SU-DHL-6 (cell line): ENCODE data around the gene LCP2.

Experiments used
- H2AFZ ChIP-seq: fragments of 200-600 bp; sonication (generic); 2 replicates; pipeline ENCODE4 v1.6.1; 2014; ENCODE audit warnings: low read depth, mild to moderate bottlenecking, moderate library complexity, mixed read lengths, antibody characterized with exemption, low read length; ENCODE audit not compliant: severe bottlenecking
- H3F3A ChIP-seq: fragments of 200-600 bp; shearing (Covaris generic); 2 replicates; pipeline ENCODE4 v1.6.0; 2016; ENCODE audit warnings: antibody characterized with exemption, mild to moderate bottlenecking; ENCODE audit not compliant: insufficient read depth
- H3K27ac ChIP-seq: fragments of 200-600 bp; sonication (generic); 2 replicates; pipeline ENCODE4 v1.5.1; 2016; ENCODE audit warnings: low read depth, mild to moderate bottlenecking, low read length, moderate library complexity, mixed read lengths
- H3K27me3 ChIP-seq: fragments of 200-600 bp; sonication (generic), shearing (Covaris generic); 2 replicates; pipeline ENCODE4 v1.6.0; 2014; ENCODE audit warnings: mild to moderate bottlenecking, low read length
- H3K36me3 ChIP-seq: fragments of 200-600 bp; sonication (generic); 2 replicates; pipeline ENCODE4 v1.6.1; 2014; ENCODE audit warnings: mild to moderate bottlenecking, low read length, mixed read lengths
- H3K4me2 ChIP-seq: fragments of 300-600, 200-600 bp; shearing (Covaris generic), sonication (generic); 2 replicates; pipeline ENCODE4 v1.6.0; 2014; ENCODE audit warnings: low read length, low read depth, mild to moderate bottlenecking; ENCODE audit not compliant: poor library complexity, severe bottlenecking
- H3K4me3 ChIP-seq: fragments of 200-600 bp; sonication (generic); 2 replicates; pipeline ENCODE4 v1.5.1; 2014; ENCODE audit warnings: antibody characterized with exemption, low read length, mild to moderate bottlenecking, mixed read lengths; ENCODE audit not compliant: insufficient read depth, poor library complexity, severe bottlenecking
- H3K79me2 ChIP-seq: fragments of 200-600 bp; sonication (generic); 2 replicates; pipeline ENCODE4 v1.6.1; 2014; ENCODE audit warnings: mild to moderate bottlenecking, low read length, moderate library complexity; ENCODE audit not compliant: insufficient read depth
- H3K9ac ChIP-seq: fragments of 200-600 bp; sonication (generic); 2 replicates; pipeline ENCODE4 v1.7.0; 2014; ENCODE audit warnings: mild to moderate bottlenecking, low read length
- H3K9me2 ChIP-seq: fragments of 200-600 bp; sonication (generic); replicated peaks from 2 replicates; pipeline ENCODE4 v1.6.1; 2014; ENCODE audit warnings: low read length; ENCODE audit not compliant: insufficient read depth
- H3K9me3 ChIP-seq: fragments of 200-600 bp; sonication (generic); 2 replicates; pipeline ENCODE4 v1.6.1; 2014; ENCODE audit warnings: low read length, mixed read lengths; ENCODE audit not compliant: insufficient read depth
- H4K20me1 ChIP-seq: fragments of 200-600 bp; sonication (generic); 2 replicates; pipeline ENCODE4 v1.6.1; 2014; ENCODE audit warnings: low read depth, mild to moderate bottlenecking, antibody characterized with exemption, low read length, moderate library complexity, mixed read lengths
- CTCF ChIP-seq: fragments of 200-600 bp; sonication (generic); IDR thresholded peaks from one replicate; pipeline ENCODE4 v1.5.1; 2017; ENCODE audit warnings: antibody characterized with exemption, mild to moderate bottlenecking, low read length, moderate library complexity; ENCODE audit not compliant: insufficient read depth, poor library complexity, severe bottlenecking
- EZH2phosphoT487 ChIP-seq: fragments of 200-600 bp; sonication (generic), shearing (Covaris generic); conservative IDR thresholded peaks from 2 replicates; pipeline ENCODE4 v1.6.1; 2018; ENCODE audit warnings: mild to moderate bottlenecking, antibody characterized with exemption, low read length, moderate library complexity, mixed read lengths

Gene LCP2

GRCh38 chr5:170235876-170236864 is 61.4 kb downstream of the LCP2 start:
- H3K9ac ChIP-seq: no peak overlapping the region
- no peaks in the 10 kb centered on the region for H3K79me2 ChIP-seq
- no peaks in the 10 kb centered on the region for H3K36me3 ChIP-seq
- H3K9me2 ChIP-seq: no peaks in the 10 kb centered on the region
- no peak overlapping the region for H2AFZ ChIP-seq
- no peaks in the 10 kb centered on the region for H3K27me3 ChIP-seq
- TF ChIP-seq EZH2phosphoT487 (no peak), CTCF (no peak)
- H3K4me3 ChIP-seq: no peak overlapping the region
- no peak overlapping the region for H3K4me2 ChIP-seq
- no peak overlapping the region for H3K27ac ChIP-seq
- H4K20me1 ChIP-seq: no peaks in the 10 kb centered on the region
- no peaks in the 10 kb centered on the region for H3F3A ChIP-seq
- no peaks in the 10 kb centered on the region for H3K9me3 ChIP-seq

- Histone ChIP-seq H3F3A (no peaks in the 10 kb centered on the region), H4K20me1 (no peaks in the 10 kb centered on the region), H3K27ac (no peak overlapping the region), H3K27me3 (no peaks in the 10 kb centered on the region), H3K9me2 (no peaks in the 10 kb centered on the region), H2AFZ (no peak overlapping the region), H3K36me3 (no peaks in the 10 kb centered on the region), H3K4me3 (no peak overlapping the region), H3K9me3 (no peaks in the 10 kb centered on the region), H3K79me2 (no peaks in the 10 kb centered on the region), H3K4me2 (no peak overlapping the region), H3K9ac (no peak overlapping the region)
- no peak for TF ChIP-seq EZH2phosphoT487
- no peak for TF ChIP-seq CTCF
These were observed 64.2 kb downstream of the LCP2 start for GRCh38 chr5:170233358-170233892.

- Histone ChIP-seq H3K4me2 (no peak within 1 kb of the TSS), H4K20me1 (no peaks in the 10 kb centered on the region), H3K9me3 (no peaks in the 10 kb centered on the region), H3F3A (no peaks in the 10 kb centered on the region), H2AFZ (no peak within 1 kb of the TSS), H3K27me3 (no peaks in the 10 kb centered on the region), H3K9me2 (no peaks in the 10 kb centered on the region), H3K36me3 (no peaks in the 10 kb centered on the region), H3K27ac (no peak within 1 kb of the TSS), H3K9ac (no peak within 1 kb of the TSS), H3K4me3 (no peak within 1 kb of the TSS), H3K79me2 (no peaks in the 10 kb centered on the region)
- TF ChIP-seq CTCF (no peak), EZH2phosphoT487 (no peak)
These were observed 64.8 kb downstream of the LCP2 start, which contains the start of gene C5orf58 for GRCh38 chr5:170232786-170233185. Gene C5orf58 (plus strand): TSS chr5:170232985. CDS start chr5:170234977, 1,992 bp downstream.
